K562 (cell line): ENCODE measurements around the gene ASAH2. TPM values are rescaled to one million over a fixed set of nuclear protein-coding genes. Genes with fewer than 3 reads are reported as not detected.

Experiments used
- ATAC-seq: fragments of 200-7000 bp; cut with Tn5 transposase; 3 replicates; pipeline ENCODE4 v1.9.1; 2020; ENCODE audit warnings: moderate library complexity
- BruUV-seq: library from RNA; stranded (reverse); fragments of 400-500 nt; replicated peaks from 2 replicates; lab custom pipeline; 2021; lab: Mats Ljungman, UMichigan
- CTCF ChIA-PET: fragments of 300-600 bp; formaldehyde crosslinking; extraction: SDS; loops from one replicate; lab custom pipeline; 2021; ENCODE audit warnings: low intra/inter-chr PET ratio; lab: Yijun Ruan, JAX
- POLR2A ChIA-PET: fragments of 300-600, 350-650 bp; sonication (Branson Sonifier 250); formaldehyde crosslinking; extraction: SDS; loops from one replicate; lab custom pipeline; 2021; ENCODE audit warnings: antibody characterized with exemption, inconsistent platforms; lab: Yijun Ruan, JAX
- DNase-seq, 4 experiments: peaks; one replicate each; pipeline versions ENCODE4 v3.0.0 to v3.0.0-alpha.2; 2011 to 2018; ENCODE audit warnings: low spot score in 3 of 4, mixed read lengths in 3 of 4; ENCODE audit errors: extremely low read depth in 1 of 4
- FAIRE-seq: peaks from 2 replicates; lab custom pipeline; 2011; peaks lifted over from hg19 to GRCh38; lab: Jason Lieb, UNC
- H2AFZ ChIP-seq: 2 replicates; pipeline ENCODE4 v1.6.0; 2011; ENCODE audit warnings: low read depth, low read length, control low read depth, inconsistent platforms
- H3K27ac ChIP-seq: fragments of 200-600 bp; 3 replicates; pipeline ENCODE4 v1.8.0; 2011; ENCODE audit warnings: low read depth, mild to moderate bottlenecking, control low read depth, inconsistent platforms, low read length, moderate library complexity, mixed read lengths; ENCODE audit errors: extremely low read depth
- H3K27me3 ChIP-seq, 2 experiments: fragments of 300-600 bp in 1 of 2; 2 replicates in 1 of 2; 3 replicates in 1 of 2; pipeline versions ENCODE4 v1.6.0 to v1.8.0; 2011; ENCODE audit warnings: inconsistent platforms in 2 of 2, low read length in 2 of 2, mild to moderate bottlenecking in 1 of 2, mixed read lengths in 1 of 2, moderate library complexity in 1 of 2; ENCODE audit not compliant: control insufficient read depth in 2 of 2, insufficient read depth in 2 of 2
- H3K36me3 ChIP-seq: fragments of 300-600 bp; 3 replicates; pipeline ENCODE4 v1.8.0; 2011; ENCODE audit warnings: mild to moderate bottlenecking, low read length, inconsistent platforms; ENCODE audit not compliant: control insufficient read depth, insufficient read depth
- H3K4me1 ChIP-seq, 2 experiments: fragments of 200-600 bp in 1 of 2; replicated peaks in 1 of 2; 2 replicates in 1 of 2; 3 replicates in 1 of 2; pipeline versions ENCODE4 v1.5.1 to v1.8.0; 2011; ENCODE audit warnings: inconsistent platforms in 2 of 2, low read length in 2 of 2, mild to moderate bottlenecking in 1 of 2, mixed read lengths in 1 of 2, moderate library complexity in 1 of 2; ENCODE audit not compliant: control insufficient read depth in 2 of 2, insufficient read depth in 2 of 2
- H3K4me2 ChIP-seq: 2 replicates; pipeline ENCODE4 v1.6.1; 2011; ENCODE audit warnings: low read length, control low read depth, inconsistent platforms, mixed read lengths; ENCODE audit not compliant: insufficient read depth
- H3K4me3 ChIP-seq: fragments of 200-600 bp; sonication (generic), shearing (Covaris generic); 2 replicates; pipeline ENCODE4 v1.5.1; 2016; ENCODE audit warnings: control low read depth, inconsistent platforms
- H3K79me2 ChIP-seq: fragments of 200-600 bp; 3 replicates; pipeline ENCODE4 v1.8.0; 2011; ENCODE audit warnings: low read length, inconsistent platforms; ENCODE audit not compliant: control insufficient read depth, insufficient read depth
- H3K9ac ChIP-seq, 2 experiments: 2 replicates each; pipeline versions ENCODE4 v1.6.0 to v1.6.1; 2011; ENCODE audit warnings: low read depth in 2 of 2, low read length in 2 of 2, control low read depth in 1 of 2, inconsistent platforms in 1 of 2, mild to moderate bottlenecking in 1 of 2, mixed read lengths in 1 of 2; ENCODE audit not compliant: insufficient read depth in 1 of 2
- H3K9me1 ChIP-seq: one replicate; pipeline ENCODE4 v1.6.0; 2011; ENCODE audit warnings: inconsistent platforms, mild to moderate bottlenecking, low read length, moderate library complexity; ENCODE audit not compliant: control insufficient read depth, insufficient read depth
- H3K9me3 ChIP-seq: replicated peaks from 2 replicates; pipeline ENCODE4 v1.5.1; 2011; ENCODE audit warnings: low read depth, low read length, inconsistent platforms; ENCODE audit not compliant: control insufficient read depth, insufficient read depth
- H4K20me1 ChIP-seq: replicated peaks from 2 replicates; pipeline ENCODE4 v1.6.1; 2011; ENCODE audit warnings: low read length, inconsistent platforms, mixed read lengths; ENCODE audit not compliant: control insufficient read depth, insufficient read depth
- CBFB ChIP-seq: sonication (generic); formaldehyde crosslinking; IDR thresholded peaks from 2 replicates; pipeline ENCODE4 v1.4.0; 2020; ENCODE audit warnings: mild to moderate bottlenecking, missing genetic modification reagents
- CSDE1 ChIP-seq, 2 experiments: fragments of 450-650 bp; IDR thresholded peaks; 2 replicates each; pipeline ENCODE4 v1.6.1; 2016; ENCODE audit warnings: mild to moderate bottlenecking in 1 of 2
- JUND ChIP-seq, 2 experiments: IDR thresholded peaks; 2 replicates in 1 of 2; 3 replicates in 1 of 2; pipeline ENCODE4 v1.6.1; 2011; ENCODE audit warnings: borderline replicate concordance in 2 of 2, low read depth in 2 of 2, low read length in 2 of 2, improper control_type of control experiment in 1 of 2, missing biosample characterization in 1 of 2, missing genetic modification characterization in 1 of 2, missing genetic modification reagents in 1 of 2
- KDM5B ChIP-seq: fragments of 200-600 bp; sonication (generic); IDR thresholded peaks from 2 replicates; pipeline ENCODE4 v1.6.1; 2012; ENCODE audit warnings: low read depth, mild to moderate bottlenecking, moderate library complexity, low read length, control low read depth, inconsistent platforms; ENCODE audit not compliant: insufficient replicate concordance
- NFYB ChIP-seq: IDR thresholded peaks from 2 replicates; pipeline ENCODE4 v1.6.1; 2011; ENCODE audit warnings: mild to moderate bottlenecking, moderate library complexity; ENCODE audit not compliant: insufficient read length; ENCODE audit errors: extremely low read depth
- NONO ChIP-seq, 2 experiments: fragments of 200-400 bp in 1 of 2; fragments of 450-650 bp in 1 of 2; formaldehyde crosslinking in 1 of 2; IDR thresholded peaks; 2 replicates each; pipeline ENCODE4 v1.6.1; 2017; ENCODE audit warnings: low read depth in 2 of 2, mild to moderate bottlenecking in 2 of 2, moderate library complexity in 2 of 2, low read length in 1 of 2
- PPARD ChIP-seq: fragments of 250-450 bp; sonication (Bioruptor Pico); IDR thresholded peaks from 2 replicates; pipeline ENCODE4 v1.8.0; 2022; ENCODE audit warnings: inconsistent platforms, mild to moderate bottlenecking, moderate library complexity
- SIN3B ChIP-seq: fragments of 450-650 bp; IDR thresholded peaks from 2 replicates; pipeline ENCODE4 v1.6.1; 2017; ENCODE audit warnings: low read depth, mild to moderate bottlenecking, moderate library complexity
- SMAD1 ChIP-seq: fragments of 150-350 bp; IDR thresholded peaks from 2 replicates; pipeline ENCODE4 v1.6.1; 2014; ENCODE audit warnings: low read length, low read depth; ENCODE audit not compliant: partially characterized antibody
- SNRNP70 ChIP-seq: fragments of 200-400 bp; formaldehyde crosslinking; optimal IDR thresholded peaks from 2 replicates; pipeline ENCODE3; 2017; ENCODE audit warnings: low read depth, low read length
- ZBED1 ChIP-seq: IDR thresholded peaks from 2 replicates; pipeline ENCODE4 v1.6.1; 2014
- ZNF212 ChIP-seq: fragments of 450-650 bp; formaldehyde crosslinking; IDR thresholded peaks from 2 replicates; pipeline ENCODE4 v1.4.0; 2020; ENCODE audit warnings: mild to moderate bottlenecking
- ZNF780A ChIP-seq: fragments of 250-450 bp; sonication (Bioruptor Pico); IDR thresholded peaks from 2 replicates; pipeline ENCODE4 v1.5.0; 2021; ENCODE audit warnings: mild to moderate bottlenecking
- WGBS: fragments of 100-300 bp; shearing (Covaris generic); methylation state at CpG from one replicate; pipeline ENCODE4 v1.1.6; 2016; ENCODE audit warnings: low coverage, mixed read lengths; ENCODE audit not compliant: insufficient coverage; ENCODE audit errors: missing lambda C conversion rate; 5-methylcytosine and 5-hydroxymethylcytosine counted together
- in situ Hi-C: fragments of 300-500 bp; cut with MboI; formaldehyde crosslinking; loops from 4 replicates; pipeline ENCODE4 v1.15.0; 2018; ENCODE audit warnings: inconsistent platforms, mixed read lengths
- intact Hi-C: fragments of 100-400 bp; cut with micrococcal nuclease; formaldehyde crosslinking; loops from 2 replicates; pipeline ENCODE4 v1.14.2; 2022
- polyA plus RNA-seq, 8 experiments: library from polyadenylated mRNA; depleted of rRNA in 4 of 8; stranded (reverse) in 5 of 8; unstranded in 3 of 8; fragments of >200 nt; fragmentation: Nextera tagmentation in 2 of 8; fragmentation: Illumina TruSeq in 1 of 8; extraction: Ambion mirVana in 2 of 8; extraction: Trizol in 1 of 8; gene quantifications; 2 replicates each; pipeline versions ENCODE4 v1.2.1 to v1.2.3, GENCODE V29; 2011 to 2014; ENCODE audit warnings: inconsistent platforms in 1 of 8, missing spikeins in 1 of 8
- total RNA-seq, 7 experiments: library from RNA; depleted of rRNA in 6 of 7; stranded (reverse); fragments of >200 nt in 6 of 7; fragmentation: Illumina TruSeq in 2 of 7; extraction: Trizol in 2 of 7; gene quantifications; 2 replicates each; pipeline versions ENCODE4 v1.2.1 to v1.2.3, GENCODE V29; 2011 to 2021; ENCODE audit warnings: low replicate concordance in 1 of 7
- TF ChIP-seq, protein P1 (sequence below): fragments of 450-650 bp; formaldehyde crosslinking; IDR thresholded peaks from 2 replicates; pipeline ENCODE4 v1.4.0; 2020; ENCODE audit warnings: mild to moderate bottlenecking, mixed read lengths
- TF ChIP-seq, protein P2 (sequence below): fragments of 450-650 bp; IDR thresholded peaks from 2 replicates; pipeline ENCODE4 v1.6.1; 2016; ENCODE audit warnings: missing biosample characterization, missing genetic modification characterization
- TF ChIP-seq, protein P3 (sequence below): sonication (generic); formaldehyde crosslinking; IDR thresholded peaks from 2 replicates; pipeline ENCODE4 v1.8.0; 2022; ENCODE audit warnings: missing genetic modification reagents, mild to moderate bottlenecking, moderate library complexity, borderline replicate concordance
- TF ChIP-seq, protein P4 (sequence below), 2 experiments: fragments of 450-650 bp in 1 of 2; sonication (generic) in 1 of 2; formaldehyde crosslinking in 1 of 2; IDR thresholded peaks in 1 of 2; conservative IDR thresholded peaks in 1 of 2; 2 replicates each; pipeline versions ENCODE4 v1.6.1 to v1.8.1; 2016 to 2023; ENCODE audit warnings: mild to moderate bottlenecking in 2 of 2, moderate library complexity in 2 of 2, inconsistent platforms in 1 of 2, missing genetic modification reagents in 1 of 2

The ASAH2 gene
- total and polyA plus RNA-seq, 9 of the 15 experiments (the other 6 are each of a cell fraction or from before 2014, with no cell fraction given) = 2.5 to 12.0 (median 8.5) TPM

DNA sequence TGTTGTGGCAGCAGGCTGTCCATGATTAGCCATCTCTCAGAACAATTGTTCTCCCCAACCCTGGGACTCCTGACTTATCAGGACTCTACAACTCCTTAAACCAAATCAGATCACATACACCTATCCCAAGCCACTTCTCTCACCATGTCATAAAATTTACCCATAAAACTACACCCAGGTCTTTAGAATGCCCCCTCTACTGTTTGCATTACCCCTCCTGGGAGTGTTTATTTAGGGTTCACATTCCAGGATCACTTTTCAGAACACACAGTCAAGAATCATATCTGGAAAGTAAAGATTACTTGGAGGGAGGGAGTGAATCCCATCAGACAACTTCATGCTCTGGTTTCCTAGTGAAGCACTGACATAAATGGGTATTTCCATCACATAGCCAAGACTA lies 7.1 kb downstream of the ASAH2 start (continued):
- TF ChIP-seq, protein P1, sequence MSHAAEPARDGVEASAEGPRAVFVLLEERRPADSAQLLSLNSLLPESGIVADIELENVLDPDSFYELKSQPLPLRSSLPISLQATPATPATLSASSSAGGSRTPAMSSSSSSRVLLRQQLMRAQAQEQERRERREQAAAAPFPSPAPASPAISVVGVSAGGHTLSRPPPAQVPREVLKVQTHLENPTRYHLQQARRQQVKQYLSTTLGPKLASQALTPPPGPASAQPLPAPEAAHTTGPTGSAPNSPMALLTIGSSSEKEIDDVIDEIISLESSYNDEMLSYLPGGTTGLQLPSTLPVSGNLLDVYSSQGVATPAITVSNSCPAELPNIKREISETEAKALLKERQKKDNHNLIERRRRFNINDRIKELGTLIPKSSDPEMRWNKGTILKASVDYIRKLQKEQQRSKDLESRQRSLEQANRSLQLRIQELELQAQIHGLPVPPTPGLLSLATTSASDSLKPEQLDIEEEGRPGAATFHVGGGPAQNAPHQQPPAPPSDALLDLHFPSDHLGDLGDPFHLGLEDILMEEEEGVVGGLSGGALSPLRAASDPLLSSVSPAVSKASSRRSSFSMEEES = no peak
- no peak for TF ChIP-seq ZNF212 (CRISPR knock-in tag)
- no peak for TF ChIP-seq ZNF780A (CRISPR knock-in tag)
- no peak for TF ChIP-seq SIN3B
- TF ChIP-seq SMAD1 = no peak

DNA sequence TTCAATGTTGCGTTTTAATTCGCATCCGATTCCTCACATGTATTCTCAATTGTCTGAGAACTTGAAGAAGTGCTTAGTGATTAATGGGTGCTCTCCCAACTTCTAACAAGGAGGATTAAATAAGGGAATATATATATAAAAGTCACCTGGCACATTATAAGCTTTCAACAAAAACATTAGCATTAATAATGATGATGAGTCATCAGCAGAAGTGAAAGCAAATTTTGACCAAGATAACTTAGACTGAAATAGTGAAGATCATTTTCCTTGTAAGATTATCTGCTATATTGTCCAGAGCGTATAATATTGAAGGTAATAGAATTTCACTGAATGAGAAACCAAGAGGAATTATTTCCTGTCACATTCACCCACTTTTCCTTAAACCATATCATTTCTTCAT lies 8.5 kb downstream of the ASAH2 start:
- in situ Hi-C loops = loop anchor here (25.0 kb wide), 1 partner anchor 655 kb away; no protein-coding TSS in a partner anchor
- BruUV-seq = no TSS peak
- Histone ChIP-seq H3K27ac (no peak overlapping the region), H4K20me1 (no peaks in the 10 kb centered on the region), H3K4me1 (no peaks in the 10 kb centered on the region; a peak in 2 of 5 replicates), H3K27me3 (no peaks in the 10 kb centered on the region), H3K9ac (no peak overlapping the region), H3K36me3 (no peaks in the 10 kb centered on the region), H3K4me2 (no peak overlapping the region), H3K4me3 (no peak overlapping the region), H3K9me1 (no peaks in the 10 kb centered on the region), H3K79me2 (no peaks in the 10 kb centered on the region), H2AFZ (peak overlapping the region; percentile 49; the same call in 1 of the 2 replicates), H3K9me3 (no peaks in the 10 kb centered on the region)
- no peak for DNase-seq
- FAIRE-seq = no peak
- no peak for ATAC-seq
- intact Hi-C loops = loop anchor here (5.0 kb wide), 1 partner anchor 35 kb away; no protein-coding TSS in a partner anchor
- ChIA-PET POLR2A (interaction anchor here (1.0 kb wide), 1 partner anchor 12 kb away, joined by 3 read pairs; no protein-coding TSS in a partner anchor), CTCF (no interaction called here)
- 56% methylated on average over 4 of the region's 4 CpGs for WGBS
- TF ChIP-seq ZBED1 (no peak), PPARD (CRISPR knock-in tag) (no peak), JUND (IDR thresholded peaks at IDR 0.05; ENCODE audit: borderline replicate concordance, low read depth, low read length) (no peak), JUND (tag; IDR thresholded peaks at IDR 0.05; ENCODE audit: borderline replicate concordance, low read depth, low read length) (peak; percentile 77; the same call in 1 of the 3 replicates), NONO (IDR thresholded peaks at IDR 0.05; ENCODE audit: low read depth in 2 of 2, low read length in 1 of 2) (no peak), NFYB (no peak), CBFB (CRISPR knock-in tag) (no peak), SNRNP70 (no peak), CSDE1 (IDR thresholded peaks at IDR 0.05) (no peak), KDM5B (no peak)
- TF ChIP-seq, protein P2, sequence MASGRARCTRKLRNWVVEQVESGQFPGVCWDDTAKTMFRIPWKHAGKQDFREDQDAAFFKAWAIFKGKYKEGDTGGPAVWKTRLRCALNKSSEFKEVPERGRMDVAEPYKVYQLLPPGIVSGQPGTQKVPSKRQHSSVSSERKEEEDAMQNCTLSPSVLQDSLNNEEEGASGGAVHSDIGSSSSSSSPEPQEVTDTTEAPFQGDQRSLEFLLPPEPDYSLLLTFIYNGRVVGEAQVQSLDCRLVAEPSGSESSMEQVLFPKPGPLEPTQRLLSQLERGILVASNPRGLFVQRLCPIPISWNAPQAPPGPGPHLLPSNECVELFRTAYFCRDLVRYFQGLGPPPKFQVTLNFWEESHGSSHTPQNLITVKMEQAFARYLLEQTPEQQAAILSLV (tag) = no peak
- TF ChIP-seq, protein P3, sequence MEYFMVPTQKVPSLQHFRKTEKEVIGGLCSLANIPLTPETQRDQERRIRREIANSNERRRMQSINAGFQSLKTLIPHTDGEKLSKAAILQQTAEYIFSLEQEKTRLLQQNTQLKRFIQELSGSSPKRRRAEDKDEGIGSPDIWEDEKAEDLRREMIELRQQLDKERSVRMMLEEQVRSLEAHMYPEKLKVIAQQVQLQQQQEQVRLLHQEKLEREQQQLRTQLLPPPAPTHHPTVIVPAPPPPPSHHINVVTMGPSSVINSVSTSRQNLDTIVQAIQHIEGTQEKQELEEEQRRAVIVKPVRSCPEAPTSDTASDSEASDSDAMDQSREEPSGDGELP = no peak
- TF ChIP-seq, protein P4, sequence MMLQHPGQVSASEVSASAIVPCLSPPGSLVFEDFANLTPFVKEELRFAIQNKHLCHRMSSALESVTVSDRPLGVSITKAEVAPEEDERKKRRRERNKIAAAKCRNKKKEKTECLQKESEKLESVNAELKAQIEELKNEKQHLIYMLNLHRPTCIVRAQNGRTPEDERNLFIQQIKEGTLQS (IDR thresholded peaks at IDR 0.05) = peak; percentile 82
- TF ChIP-seq, protein P4 (CRISPR knock-in tag; conservative IDR thresholded peaks at IDR 0.05) = no peak
